HG03460 (cell line): Measurements from ENCODE around the gene TLCD1.
A peak's percentile ranks its signal among the peaks of the same experiment; 100 is the strongest.
"Not testable (repeated sequence)": the region's sequence is repeated elsewhere in the genome, so short reads cannot be mapped to it uniquely, and the experiment has no call there.

Experiments
- ATAC-seq: cut with Tn5 transposase; IDR thresholded peaks from one replicate; pipeline ENCODE4 v1.9.1; 2021; ENCODE audit not compliant: unreplicated experiment

TLCD1 gene

DNA sequence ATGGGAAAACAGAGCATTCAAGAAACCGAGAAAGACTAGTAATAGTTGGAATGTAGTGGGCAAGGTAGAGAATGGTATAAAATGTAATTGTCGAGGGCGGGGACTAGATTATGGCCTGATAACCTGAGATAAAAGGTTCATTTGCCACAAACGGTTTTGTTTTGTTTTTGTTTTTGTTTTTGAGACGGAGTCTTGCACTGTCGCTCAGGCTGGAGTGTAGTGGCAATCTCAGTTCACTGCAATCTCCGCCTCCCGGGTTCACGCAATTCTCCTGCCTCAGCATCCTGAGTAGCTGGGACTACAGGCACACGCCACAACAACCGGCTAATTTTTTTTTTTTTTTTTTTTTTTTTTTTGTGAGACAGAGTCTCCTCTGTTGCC, 3.9 kb upstream of the TLCD1 start:
- ATAC-seq, result no peak

DNA sequence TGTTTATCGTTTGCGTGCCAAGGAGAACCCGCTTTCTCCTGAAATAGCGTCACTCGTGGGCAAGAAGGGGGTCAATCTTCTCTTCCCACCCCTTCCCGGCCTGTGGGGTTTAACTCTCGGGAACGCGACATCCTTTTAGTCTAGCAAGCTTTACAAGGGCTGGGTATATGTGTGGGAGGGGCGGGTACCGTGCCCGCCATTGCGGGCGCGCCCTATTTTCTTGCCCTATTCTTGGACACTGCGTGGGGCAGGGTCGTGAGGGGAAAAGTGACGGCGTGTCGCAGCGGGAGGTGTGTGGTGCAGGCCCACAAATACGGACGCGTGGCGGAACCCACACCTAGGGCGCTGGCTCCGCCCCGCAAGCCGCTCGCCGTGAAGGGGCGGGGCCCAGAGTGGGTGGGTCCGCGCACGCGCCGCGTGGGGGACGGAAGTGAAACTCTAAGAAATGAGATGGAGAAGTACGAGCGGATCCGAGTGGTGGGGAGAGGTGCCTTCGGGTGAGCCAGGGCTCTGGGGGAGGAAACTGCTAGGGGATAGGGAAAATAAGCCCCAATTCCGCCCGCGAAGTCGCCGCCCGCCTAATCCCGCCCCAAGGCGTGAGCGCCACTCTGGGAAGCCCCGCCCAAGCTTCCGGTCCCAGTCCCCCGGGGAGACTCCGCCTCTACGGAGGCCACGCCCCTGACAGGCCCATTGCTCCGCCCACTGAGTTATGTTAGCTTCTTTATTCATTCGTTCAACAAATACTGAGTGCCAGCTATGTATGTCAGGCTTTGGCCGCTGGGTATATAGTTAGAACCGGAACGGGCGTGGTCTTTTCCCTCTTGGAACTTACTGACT, 2.5 kb upstream of the TLCD1 start, which contains the start of gene NEK8:
Gene NEK8, plus strand, starts transcription at position 425 of the 837 bp plus-strand sequence. Its CDS starts 26 bp downstream, at position 451.
- peak; percentile 35 for ATAC-seq

DNA sequence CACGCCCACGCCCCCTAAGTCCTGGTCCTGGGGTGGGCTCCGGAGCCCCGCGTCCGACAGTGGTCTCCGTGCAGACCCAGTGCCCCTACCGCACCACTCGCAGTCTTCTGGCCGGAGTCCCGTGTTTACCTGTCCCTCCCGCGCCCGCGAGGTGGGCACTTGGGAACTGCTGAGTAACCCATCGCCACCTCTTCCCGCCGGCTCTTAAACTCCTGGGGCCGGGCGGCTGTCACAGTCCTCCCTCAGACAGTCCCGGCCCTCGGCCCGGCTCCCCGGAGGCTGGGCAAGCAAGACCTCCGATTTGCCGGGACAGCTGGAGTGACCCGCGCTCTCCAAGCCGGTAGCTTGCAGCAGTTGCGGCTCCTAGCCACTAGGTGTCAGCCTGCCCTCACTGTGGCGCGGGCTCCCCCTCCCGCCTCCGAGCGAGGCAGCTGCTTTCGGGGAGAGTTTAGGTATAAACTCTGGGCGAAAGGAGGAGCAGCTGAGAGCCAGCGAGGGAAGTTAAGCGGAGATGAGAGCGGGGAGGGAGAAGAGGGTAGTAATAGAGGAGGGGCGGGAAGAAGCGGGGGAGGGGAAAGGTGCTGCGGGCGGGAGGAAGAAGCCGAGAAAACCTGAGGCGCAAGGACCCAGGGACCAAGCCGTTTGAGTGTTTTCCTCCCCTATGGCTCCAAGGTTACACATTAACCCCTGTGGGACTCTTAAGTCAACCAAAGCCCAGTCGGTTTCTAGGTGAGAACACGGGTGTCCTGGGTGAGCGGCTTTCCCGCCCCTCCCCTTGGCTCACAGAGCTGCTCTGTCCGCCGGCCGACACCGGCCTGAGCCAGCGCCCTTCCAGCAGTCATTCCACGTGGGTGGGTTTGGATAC, 826 bp upstream of the TLCD1 start:
- ATAC-seq, result peak; percentile 34

- ATAC-seq, result no peak
Measured at GRCh38 chr17:28725660-28726225, 290 bp downstream of the TLCD1 start.

DNA sequence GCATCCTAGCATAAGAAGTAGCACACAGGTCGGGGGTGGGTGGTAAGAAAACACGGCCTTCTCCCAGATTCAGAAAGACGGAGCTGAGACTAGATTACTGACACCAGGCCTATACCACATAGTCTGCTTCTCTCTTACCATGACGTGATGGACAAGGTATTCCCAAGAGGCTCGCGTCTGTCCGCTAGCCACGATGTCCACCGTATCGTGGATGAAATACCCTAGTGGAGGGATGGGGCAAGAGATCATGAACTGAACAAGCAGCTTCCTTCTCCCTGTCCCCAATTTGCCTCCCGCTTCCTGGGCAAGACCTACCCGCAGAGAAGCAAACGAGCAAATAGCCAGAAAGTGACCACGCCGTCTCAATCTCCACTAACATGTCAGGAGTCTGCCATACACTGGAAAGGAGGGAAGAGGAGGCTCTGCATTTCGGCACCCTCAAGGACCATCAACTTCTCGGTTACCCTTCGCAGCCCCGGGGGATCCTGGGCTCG, 820 bp downstream of the TLCD1 start:
- ATAC-seq, result no peak

DNA sequence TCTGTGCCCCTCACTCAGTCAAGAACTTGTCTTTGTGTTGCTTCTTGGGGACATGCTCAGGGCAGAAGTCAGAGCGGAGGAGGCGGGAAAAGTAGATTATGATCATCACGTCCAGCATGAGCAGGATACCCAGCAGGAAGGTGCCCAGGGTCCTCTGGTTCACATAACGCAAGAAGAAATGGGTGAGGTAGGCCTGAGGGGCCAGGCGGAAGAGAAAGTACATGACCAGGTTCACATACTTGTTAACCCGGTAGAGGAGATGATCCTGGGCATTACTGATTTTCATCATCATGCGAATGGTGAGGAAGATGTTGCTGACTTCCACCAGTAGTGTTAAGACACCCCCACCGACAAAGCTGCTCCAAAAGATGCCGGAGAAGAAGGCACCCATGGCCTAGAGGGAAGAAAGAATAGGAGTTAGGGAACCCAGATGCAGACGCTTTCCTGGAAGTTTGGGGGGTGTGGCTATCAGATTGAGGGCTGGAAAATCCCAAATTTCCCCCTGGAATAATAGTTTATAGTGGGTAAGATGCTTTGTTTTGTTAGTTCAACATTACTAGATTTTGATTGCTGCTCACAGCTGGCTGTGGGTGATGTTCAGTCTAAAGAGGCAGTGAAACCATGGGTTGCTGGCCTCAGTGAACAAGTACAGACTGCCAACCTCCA, 1.4 kb downstream of the TLCD1 start:
- ATAC-seq, result no peak

- not testable (repeated sequence) for ATAC-seq
Measured at GRCh38 chr17:28723836-28724499, 2.1 kb downstream of the TLCD1 start.

DNA sequence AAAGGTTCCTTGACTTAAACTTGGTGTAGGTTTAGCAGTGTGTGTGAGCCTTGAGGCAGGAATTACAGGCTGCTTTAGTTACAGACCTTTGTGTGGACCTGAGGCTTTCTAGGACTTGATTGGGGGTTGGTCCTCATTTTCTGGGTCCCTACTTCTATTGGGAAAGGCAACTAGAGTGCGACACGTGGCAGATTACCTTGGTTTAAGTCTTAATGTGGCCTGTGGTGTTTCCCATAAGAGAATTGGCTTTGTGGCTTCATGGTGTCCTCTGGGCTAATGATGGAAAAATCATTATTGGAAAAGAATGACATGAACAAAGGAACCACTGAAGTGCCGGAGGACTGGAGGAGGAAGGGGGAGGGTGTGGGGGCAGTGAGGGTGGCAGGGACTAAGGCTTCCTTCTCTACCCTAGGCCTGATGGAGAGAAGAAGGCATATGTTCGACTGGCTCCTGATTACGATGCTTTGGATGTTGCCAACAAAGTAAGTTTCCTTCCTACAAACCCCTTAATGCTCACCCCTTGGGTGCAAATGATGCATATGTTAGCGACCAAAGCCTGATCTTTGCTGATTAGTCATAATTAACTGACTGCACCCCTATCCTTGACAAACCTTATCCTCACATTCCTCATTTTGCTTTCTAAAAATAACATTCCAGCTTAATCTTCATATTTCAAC, 2.7 kb downstream of the TLCD1 start:
- no peak for ATAC-seq

DNA sequence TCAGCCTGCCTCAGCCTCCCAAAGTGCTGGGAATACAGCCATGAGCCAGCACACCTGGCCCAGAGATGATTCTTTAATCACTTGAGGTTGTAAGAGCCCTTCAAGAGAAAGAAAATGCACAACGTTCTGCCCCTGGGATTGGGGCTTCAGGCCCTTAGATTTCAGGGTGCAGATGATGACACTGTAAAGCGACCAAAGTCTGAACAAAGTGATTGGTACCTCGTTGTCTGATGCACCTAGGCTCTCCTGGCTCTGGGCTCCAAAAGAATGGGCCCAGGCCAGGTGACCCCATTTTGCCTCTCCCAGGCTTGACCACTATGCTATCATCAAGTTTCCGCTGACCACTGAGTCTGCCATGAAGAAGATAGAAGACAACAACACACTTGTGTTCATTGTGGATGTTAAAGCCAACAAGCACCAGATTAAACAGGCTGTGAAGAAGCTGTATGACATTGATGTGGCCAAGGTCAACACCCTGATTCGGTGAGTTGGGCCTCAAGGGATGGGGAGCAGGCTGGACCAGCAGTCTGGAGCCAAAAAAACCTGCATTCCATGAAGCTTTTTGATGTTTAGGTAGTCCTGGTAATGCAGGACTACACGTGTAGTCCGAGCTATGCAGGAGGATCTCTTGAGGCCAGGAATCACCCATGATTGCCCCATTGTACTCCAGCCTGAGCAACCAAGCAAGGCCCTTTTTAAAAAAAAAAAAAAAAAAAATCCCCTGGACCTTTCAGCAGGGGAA, 3.4 kb downstream of the TLCD1 start:
- no peak for ATAC-seq

- not testable (repeated sequence) for ATAC-seq
Measured at GRCh38 chr17:28720997-28721329, 5.1 kb downstream of the TLCD1 start.

DNA sequence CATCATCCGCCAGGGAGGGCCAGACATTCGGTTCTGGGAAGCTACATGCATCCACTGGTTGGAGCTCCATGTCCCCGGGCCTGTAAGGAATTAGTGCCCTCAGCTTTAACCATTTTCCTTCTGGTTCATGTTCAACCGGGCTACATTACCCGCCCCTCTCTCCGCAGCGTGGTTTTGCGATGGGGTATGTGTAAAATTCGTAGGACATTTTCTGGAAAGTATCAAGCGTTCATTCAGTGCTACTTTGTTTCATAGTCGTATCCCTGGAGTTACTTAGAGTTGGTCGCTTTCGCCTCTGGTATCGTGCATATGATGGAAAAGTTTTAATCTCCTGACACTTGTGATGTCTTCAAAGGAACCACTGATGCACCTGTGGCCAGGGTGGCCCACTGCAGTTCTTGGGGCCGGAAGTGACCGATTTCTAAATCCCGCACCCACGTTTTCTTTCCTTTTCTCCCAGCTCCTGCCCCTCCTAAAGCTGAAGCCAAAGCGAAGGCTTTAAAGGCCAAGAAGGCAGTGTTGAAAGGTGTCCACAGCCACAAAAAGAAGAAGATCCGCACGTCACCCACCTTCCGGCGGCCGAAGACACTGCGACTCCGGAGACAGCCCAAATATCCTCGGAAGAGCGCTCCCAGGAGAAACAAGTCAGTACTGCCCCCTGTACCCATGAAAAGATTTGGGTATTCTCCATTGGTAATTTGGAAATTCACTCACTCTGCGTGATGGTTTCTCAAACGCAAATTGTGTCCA, 5.6 kb downstream of the TLCD1 start:
- no peak for ATAC-seq

GRCh38 chr17:28719021-28719433, 7.0 kb downstream of the TLCD1 start:
- no peak for ATAC-seq

DNA sequence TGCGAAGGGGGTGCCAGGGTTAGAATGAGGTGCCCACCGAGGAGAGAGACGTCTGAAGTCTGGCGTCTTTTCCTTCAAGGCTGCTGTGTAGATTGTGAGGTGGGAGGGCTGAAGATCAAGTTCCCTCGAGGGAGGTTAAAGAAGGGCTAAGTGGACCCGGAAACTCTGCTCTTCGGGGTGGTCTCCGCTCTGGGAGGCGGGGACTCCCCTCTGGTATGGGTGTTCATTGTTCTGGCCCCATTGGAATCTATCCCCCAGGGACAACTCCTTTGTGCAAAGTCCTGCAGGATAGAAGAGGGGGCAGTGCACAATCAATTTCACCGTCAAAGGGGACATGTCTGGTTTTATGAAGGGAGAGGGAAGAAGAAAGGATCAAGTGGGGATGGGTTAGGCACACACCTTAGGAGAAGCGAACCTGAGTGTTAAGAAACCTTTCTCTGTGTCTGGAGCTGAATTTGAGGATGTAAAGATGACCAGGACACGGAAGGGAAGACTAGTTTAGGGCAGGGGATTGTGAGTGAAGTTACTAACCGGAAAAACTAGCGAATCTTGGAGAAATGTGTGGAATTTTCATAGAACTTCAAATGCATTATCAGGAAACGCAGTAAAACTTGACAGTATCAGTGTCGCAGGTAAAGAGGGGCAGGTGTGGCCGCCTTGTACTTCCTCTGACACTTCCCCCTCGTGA, 7.6 kb downstream of the TLCD1 start:
- no peak for ATAC-seq

DNA sequence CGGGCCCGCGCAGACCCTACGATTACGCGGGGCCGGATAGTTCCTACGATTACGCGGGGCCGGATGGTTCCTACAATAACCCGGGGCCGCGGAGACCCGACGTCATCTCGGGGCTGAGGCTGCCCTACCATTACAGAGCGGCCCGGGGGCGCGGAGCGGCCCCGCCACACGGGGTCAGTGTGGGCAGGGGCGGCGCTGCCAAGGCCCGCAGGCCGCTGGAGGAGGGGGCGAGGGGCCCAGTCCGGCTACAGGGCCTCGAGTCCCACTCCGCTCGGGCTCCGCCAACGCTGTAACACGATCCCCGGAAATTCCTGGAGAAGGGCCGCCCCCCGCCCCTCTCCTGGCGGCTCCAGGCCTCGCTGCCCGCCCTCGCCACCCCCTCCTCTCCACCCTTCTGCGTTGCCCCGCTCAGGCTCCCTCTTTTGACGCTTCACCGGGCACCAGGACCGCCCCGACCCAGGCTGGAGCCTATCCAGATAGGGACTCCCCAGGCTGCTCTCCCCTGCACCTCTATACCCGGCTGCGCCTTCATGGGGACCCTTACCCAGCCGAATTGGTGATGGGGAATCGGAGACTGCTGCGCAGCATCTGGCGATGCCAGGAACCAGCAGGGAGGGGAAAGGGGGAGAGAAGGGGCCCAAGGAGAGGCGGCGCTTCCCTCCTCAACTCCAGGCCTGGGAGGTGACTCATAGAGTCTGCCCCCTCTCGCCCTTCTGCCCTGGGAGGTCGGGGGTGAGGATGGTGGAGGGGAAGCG, 8.3 kb downstream of the TLCD1 start, which contains the start of gene RAB34:
Gene RAB34, minus strand, starts transcription at position 291 of the 755 bp plus-strand sequence. CDS start 602 bp downstream, outside the sequence.
- no peak for ATAC-seq

DNA sequence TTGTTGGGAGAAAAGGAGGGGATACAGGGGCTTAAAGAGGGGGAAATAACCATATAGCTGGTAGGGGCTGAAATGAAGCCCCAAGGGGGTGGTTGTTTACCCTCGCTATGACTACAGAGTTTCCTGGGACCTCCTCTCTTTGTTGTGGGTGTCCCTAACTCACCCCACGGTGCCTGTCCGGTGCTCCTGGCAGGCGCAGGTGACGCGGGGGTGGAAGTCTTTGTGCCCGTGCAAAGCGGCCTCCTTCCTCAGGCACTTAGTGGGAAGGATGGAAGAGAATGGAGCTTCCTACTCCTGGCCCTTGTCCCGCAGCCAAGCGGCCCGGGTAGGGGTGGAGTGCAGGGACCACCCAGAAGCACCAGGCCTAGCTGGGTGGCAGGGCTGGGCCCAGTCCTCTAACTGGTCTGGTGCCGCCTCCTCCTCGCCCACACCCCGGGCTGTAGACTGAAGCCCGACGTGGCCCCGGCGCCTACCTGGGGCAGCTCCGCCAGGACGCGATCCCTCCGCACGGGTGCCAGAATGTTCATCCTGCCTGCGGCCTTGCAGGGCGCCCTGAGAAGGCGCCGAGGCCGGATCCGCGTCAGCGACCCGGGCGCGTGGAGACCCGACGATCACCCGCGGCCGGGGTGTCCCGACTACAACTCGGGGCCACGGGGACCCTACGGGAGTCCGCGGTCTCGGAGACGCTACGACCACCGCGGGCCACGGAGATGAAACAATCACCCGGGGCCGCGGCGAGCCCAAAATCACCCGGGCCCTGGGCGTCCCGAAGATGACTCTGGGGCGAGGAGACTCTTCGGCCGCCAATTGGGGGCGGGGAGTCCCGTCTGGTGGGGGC, 9.1 kb downstream of the TLCD1 start:
- no peak for ATAC-seq

DNA sequence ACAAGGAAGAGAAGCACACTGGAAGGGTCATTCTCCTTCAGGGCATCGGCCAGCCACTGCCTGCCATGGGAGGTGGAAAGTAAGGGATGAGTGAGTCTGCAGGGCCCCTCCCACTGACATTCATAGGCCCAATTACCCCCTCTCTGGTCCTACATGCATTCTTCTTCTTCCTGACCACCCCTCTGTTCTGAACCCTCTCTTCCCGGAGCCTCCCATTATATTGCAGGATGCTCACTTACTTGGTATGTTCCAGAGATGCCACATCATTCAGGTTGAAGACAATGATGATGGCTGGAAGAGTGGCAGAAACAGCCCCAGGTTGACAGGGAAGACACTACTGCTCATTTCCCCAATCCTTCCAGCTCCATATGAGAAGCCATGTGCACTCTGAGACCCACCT, 10.8 kb downstream of the TLCD1 start:
- no peak for ATAC-seq
